HTERT RPE-1 (cell line): ENCODE results near the gene NKPD1.

Experiments
- in situ Hi-C: fragments of 300-500 bp; cut with MboI; formaldehyde crosslinking; loops from 4 replicates; pipeline ENCODE4 v1.14.3; 2020; ENCODE audit warnings: low sequenced_read_pairs

NKPD1 gene

GRCh38 chr19:45141203-45141900 is 19.4 kb downstream of the NKPD1 start:
- in situ Hi-C loops: no loop called here

- in situ Hi-C loops: no loop called here
These were observed 20.2 kb downstream of the NKPD1 start for GRCh38 chr19:45140533-45140932.

DNA sequence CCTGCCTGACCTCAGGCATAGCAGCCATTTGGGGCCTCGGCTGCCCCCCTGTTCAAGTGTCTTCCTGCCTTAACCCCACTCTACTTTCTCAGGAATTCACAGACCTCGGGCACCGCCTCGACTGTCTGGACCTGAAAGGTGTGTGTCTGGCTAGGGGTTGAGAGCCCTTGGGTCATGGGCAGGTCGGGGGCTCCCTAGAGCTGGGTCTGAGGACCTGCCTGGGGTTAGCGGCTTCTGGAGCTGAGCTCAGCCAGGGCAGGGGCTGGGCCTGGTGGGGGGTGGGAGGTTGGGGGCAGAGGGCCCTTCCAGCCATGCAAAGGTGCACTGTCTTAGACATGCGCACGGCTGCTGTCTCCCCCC is 20.7 kb downstream of the NKPD1 start:
- in situ Hi-C loops: no loop called here

GRCh38 chr19:45139286-45140143 is 21.3 kb downstream of the NKPD1 start:
- in situ Hi-C loops: no loop called here

DNA sequence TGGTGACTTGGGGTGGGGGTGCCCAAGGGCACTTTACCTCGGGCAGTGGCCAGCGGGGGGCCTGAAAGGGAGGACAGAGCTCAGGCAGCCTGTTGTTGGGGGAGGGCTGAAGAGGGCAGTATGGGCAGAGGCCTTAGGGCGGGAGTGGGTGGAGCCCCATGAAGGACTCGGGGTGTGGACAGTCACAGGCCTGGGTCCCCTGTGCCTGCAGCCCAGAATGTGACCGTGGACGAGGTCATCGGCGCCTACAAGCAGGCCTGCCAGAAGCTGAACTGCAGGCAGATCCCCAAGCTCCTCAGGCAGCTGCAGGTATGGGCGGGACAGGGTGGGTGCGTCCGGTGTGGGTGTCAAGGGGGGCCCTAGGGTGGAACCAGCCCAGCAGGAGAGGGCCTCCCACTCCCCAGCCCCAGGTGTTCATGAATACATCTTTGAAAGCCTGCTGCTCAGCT is 22.5 kb downstream of the NKPD1 start:
- in situ Hi-C loops: no loop called here

DNA sequence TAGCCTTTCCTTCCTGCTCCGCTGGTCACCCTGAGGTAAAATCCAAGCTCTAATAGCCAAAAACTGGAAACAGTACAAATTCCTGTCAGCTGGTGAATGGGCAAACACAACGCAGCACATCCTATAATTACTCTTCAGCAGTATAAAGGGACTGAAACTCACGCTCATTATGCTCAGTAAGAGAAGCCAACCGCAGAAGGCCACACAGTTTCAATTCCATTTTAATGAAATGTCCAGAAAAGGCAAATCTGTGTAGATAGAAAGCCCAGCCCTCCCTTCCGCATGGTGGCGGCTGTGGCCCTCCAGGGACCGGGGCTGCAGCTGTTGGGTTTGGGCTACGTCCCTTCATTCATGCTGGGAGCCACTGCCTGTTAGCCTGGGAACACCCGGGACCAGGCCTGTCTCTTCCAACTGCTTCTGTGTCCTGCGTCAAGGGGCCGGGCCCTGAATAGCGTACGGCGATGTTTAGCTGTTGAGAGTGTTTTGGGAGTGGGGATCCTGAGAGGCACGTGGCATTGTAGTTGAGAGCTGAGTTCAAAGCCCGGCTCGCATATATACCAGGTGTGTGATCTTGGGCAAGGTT is 23.5 kb downstream of the NKPD1 start:
- in situ Hi-C loops: no loop called here

GRCh38 chr19:45136507-45137178 is 24.1 kb downstream of the NKPD1 start:
- in situ Hi-C loops: no loop called here

DNA sequence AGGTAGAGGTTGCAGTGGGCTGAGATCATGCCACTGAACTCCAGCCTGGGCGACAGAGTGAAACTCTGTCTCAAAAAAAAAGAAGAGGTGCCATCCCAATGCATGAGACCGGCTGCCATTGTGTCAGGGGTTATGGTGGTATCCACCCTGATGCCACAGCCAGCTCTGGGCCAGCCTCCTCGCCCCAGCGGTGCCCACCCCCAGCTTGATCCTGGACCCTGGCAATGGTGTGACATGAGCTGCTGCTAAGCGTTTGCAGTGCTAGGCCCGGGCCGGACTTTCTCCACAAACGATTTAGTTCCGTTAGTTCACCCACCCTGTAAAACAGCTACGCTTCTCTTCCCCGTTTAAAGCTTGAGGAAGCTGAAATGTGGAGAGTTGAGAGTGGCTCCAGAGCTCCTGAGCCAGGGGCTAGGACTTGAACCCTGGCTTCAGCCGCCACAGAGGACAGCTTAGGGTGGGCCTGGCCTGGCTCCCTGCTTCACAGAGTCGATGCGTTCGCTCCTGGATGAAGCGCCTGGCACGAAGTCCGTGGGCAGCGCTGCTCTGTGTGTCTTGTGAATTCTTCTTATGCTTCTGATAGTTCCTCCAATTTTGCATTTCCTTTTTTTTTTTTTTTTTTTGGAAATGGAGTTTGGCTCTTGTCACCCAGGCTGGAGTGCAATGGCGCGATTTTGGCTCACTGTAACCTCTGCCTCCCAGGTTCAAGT is 25.5 kb downstream of the NKPD1 start:
- in situ Hi-C loops: no loop called here

- in situ Hi-C loops: no loop called here
These were observed 27.1 kb downstream of the NKPD1 start for GRCh38 chr19:45133661-45134060.

DNA sequence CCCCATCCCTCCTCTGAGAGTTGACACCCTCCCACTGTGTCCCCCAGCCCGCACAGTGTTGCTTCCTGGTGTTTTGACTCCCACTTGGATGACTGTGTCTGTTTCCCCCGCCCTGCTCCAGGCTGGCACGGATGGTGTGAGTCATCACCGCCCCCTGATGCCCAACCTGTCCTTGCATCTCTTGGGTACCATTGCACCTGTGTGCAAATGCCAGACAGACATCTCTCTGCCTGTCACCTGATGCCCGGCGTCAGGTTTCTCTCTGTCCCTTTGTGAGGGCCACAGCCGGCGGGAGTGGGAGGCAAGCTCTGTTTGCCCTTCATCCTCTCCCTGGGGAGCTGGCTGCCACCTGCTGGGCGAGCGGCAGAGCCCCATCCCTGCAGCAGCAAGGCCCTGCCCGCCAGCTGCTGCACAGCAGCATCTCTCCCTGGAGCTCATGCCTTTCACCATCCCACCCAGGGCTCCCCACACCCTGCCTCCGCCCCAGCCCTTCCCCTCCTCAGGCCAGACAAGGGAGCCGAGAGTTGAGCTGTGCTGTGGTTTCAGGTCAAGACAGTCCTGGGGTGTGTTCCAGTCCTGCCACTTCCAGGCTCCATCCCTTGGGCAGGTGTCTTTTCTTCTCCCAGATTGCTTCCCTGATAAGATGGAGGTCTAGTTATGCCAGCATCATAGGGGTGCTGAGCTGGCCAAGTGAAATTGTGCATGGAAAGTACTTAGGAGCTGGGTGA is 29.7 kb downstream of the NKPD1 start:
- in situ Hi-C loops: no loop called here

- in situ Hi-C loops: no loop called here
These were observed 30.5 kb downstream of the NKPD1 start for GRCh38 chr19:45130236-45130635.

DNA sequence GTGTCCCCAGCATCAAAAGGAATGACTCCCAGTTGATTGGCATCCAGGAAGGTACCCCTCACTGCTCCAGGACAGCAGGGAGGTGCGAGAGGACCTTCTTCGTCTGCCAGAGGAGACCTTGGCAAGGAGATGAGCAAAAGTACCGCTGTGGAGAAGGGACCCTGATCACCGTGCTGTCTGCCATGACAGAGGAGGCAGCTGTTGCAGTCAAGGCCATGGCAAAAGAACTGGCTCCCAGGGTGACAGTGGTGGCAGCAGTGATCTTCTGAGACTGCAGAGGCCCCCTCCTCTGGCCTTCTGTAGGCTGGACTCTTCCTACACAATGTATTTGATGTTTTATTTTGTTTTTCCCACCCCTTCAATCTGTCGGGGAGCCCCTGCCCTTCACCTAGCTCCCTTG is 32.0 kb downstream of the NKPD1 start:
- in situ Hi-C loops: no loop called here

GRCh38 chr19:45128146-45128545 is 32.6 kb downstream of the NKPD1 start:
- in situ Hi-C loops: no loop called here

DNA sequence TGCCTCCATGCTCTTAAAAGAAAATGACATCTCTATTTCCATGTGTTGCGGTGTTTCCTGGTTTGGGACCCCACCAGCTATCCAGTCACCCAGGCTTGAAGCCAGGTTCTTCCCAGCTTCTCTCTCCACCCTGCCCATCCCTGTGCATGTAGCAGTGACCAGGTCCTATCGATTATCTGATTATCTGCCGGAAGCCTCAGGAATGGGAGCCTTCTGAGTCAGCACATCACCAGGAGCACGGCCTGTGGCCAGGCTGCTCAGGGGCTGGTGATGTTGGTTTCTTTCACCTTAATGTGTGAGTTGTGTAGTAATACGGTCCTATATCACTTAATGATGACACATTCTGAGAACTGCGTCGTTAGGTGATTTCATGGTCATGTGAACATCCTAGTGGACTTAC is 34.1 kb downstream of the NKPD1 start:
- in situ Hi-C loops: no loop called here

DNA sequence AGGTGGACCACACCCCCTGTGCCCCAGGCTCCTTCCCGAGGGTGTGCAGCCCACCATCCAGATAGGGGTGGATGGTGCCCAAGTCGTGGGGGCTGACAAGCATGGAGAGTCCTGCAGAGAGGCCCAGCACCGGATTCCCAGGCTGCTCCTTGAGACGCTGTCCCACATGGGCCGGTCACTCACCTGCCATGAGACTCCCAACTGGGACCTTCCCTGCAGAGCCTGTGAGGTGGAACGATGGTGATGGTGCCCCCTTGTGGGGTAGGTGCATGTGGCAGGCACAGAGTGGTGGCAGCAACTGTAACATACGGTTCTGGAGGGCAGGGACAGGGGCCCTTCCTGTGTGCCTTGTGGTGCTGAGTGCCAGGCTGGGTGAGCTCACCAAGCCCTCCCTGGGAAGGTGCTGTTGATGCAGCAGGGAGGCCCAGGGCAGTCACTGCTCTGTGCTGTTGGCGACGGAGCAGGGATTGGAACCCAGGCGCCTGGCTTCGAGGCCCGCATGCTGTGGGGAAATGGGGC is 34.7 kb downstream of the NKPD1 start:
- in situ Hi-C loops: no loop called here

DNA sequence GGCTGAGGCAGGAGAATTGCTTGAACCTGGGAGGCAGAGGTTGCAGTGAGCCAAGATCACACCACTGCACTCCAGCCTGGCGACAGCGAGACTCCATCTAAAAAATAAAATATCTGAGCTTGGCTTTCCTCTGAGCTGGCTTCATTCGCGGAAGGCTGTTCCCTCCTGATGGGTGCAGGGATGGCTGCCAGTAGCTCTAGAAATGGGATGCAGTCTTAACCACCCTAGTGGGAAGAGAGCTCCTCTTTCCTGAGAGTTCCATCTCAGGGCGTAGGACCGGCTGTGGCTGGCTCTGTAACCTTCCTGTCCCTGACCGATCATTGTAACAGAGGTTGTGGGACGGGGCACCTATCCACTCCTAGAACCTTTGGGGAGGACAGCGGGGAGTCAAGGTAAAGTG is 35.4 kb downstream of the NKPD1 start:
- in situ Hi-C loops: no loop called here

DNA sequence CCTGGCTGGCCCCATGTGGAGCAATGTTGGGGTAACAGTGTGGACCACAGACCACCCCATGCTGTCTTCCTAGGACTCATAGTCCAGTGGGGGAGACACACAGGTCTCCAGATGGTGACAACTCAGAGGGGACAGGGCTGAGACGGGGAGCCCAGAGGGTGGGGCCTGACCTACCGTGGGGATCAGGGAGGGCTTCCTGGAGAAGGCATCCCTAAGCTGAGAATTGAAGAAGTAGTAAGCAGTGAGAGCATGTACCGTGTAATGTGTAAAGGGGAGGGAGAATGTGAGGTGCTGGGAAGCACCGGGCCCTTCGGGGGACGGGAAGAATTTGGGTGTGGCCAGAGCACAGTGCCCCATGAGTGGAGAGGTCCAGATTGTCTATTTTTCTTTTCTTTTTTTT is 36.8 kb downstream of the NKPD1 start:
- in situ Hi-C loops: no loop called here

DNA sequence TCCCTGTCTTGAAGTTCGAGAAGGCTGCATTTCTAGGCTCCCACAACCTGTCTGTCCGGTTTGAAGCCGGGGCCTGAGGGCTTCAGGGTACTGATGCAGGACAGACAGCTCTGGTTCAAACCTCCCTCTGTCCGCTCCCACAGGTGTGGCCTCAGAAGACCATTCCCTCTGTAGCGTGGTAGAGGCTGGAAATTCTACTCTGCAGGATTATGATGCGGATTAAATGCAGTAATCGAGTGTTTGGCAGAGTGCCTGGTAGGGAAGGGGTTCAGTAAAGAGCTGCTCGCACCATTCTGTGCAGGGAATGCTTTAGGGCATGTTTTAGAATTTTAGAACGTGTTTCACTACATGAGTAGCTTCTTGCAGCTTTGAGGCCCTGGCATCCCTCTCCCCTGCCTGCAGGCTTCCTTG is 37.3 kb downstream of the NKPD1 start:
- in situ Hi-C loops: no loop called here

- in situ Hi-C loops: no loop called here
These were observed 38.0 kb downstream of the NKPD1 start for GRCh38 chr19:45122832-45123231.

DNA sequence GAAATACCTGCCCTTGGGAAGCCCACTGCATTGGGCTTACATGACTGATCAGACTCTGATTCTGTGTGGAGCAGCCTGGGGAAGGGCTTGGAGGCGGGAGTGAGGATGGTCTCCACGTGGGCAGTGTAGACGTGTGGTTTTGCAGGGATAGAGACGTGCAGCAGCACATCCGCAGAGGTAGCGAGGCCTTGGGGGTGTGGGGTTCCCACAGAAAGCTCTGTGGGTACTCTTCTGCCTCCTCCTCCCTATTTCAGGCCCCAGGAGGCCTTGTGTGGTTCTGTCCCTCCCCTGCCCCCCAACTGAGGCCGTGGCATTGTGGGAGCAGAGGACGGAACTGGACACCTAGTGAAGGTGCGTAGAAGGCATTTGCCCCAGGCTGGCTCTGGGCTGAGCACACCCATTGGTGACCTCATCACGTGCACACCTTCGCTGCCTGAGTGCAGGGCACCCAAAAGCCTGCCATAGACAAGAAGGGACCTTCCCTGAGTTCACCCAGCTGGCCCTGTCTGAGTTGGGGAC is 38.9 kb downstream of the NKPD1 start:
- in situ Hi-C loops: no loop called here
